GM08714 (cell line): ENCODE results near the gene PDE4B.
"Not testable (repeated sequence)": the region's sequence is repeated elsewhere in the genome, so short reads cannot be mapped to it uniquely, and the experiment has no call there.

ENCODE experiments used
- H3K4me3 ChIP-seq: fragments of 200-500 bp; sonication (Bioruptor generic); 2 replicates; pipeline ENCODE4 v1.5.1; 2014; ENCODE audit warnings: mild to moderate bottlenecking, low read length, inconsistent platforms
- ZNF274 ChIP-seq: IDR thresholded peaks from 2 replicates; pipeline ENCODE4 v1.6.1; 2012; ENCODE audit warnings: mild to moderate bottlenecking, low read depth, low read length

The PDE4B gene

GRCh38 chr1:65995928-65996327 is 203.2 kb downstream of the PDE4B start:
- no peak for TF ChIP-seq ZNF274
- H3K4me3 ChIP-seq = no peak overlapping the region

GRCh38 chr1:65997693-65998092 is 205.0 kb downstream of the PDE4B start:
- H3K4me3 ChIP-seq = no peak overlapping the region
- TF ChIP-seq ZNF274 = no peak

- no peak for TF ChIP-seq ZNF274
- H3K4me3 ChIP-seq = no peak overlapping the region
Observed at GRCh38 chr1:65998763-65999583, 206.3 kb downstream of the PDE4B start.

GRCh38 chr1:66000033-66000637 is 207.4 kb downstream of the PDE4B start:
- no peak for TF ChIP-seq ZNF274
- no peak overlapping the region for H3K4me3 ChIP-seq

GRCh38 chr1:66003690-66004089 is 211.0 kb downstream of the PDE4B start:
- no peak for TF ChIP-seq ZNF274
- no peak overlapping the region for H3K4me3 ChIP-seq

GRCh38 chr1:66006534-66006933 is 213.8 kb downstream of the PDE4B start:
- not testable (repeated sequence) for H3K4me3 ChIP-seq

GRCh38 chr1:66012106-66012784 is 219.6 kb downstream of the PDE4B start:
- H3K4me3 ChIP-seq = no peak overlapping the region
- TF ChIP-seq ZNF274 = no peak

GRCh38 chr1:66013371-66013770 is 220.7 kb downstream of the PDE4B start:
- no peak overlapping the region for H3K4me3 ChIP-seq
- no peak for TF ChIP-seq ZNF274

- no peak for TF ChIP-seq ZNF274
- H3K4me3 ChIP-seq = no peak overlapping the region
Observed at GRCh38 chr1:66022904-66023620, 230.4 kb downstream of the PDE4B start.

GRCh38 chr1:66025188-66025587 is 232.5 kb downstream of the PDE4B start:
- TF ChIP-seq ZNF274 = no peak
- H3K4me3 ChIP-seq = no peak overlapping the region

GRCh38 chr1:66028035-66028434 is 235.3 kb downstream of the PDE4B start:
- H3K4me3 ChIP-seq = no peak overlapping the region
- TF ChIP-seq ZNF274 = no peak

GRCh38 chr1:66033781-66034180 is 241.1 kb downstream of the PDE4B start:
- H3K4me3 ChIP-seq = no peak overlapping the region
- TF ChIP-seq ZNF274 = no peak

- TF ChIP-seq ZNF274 = no peak
- H3K4me3 ChIP-seq = no peak overlapping the region
Observed at GRCh38 chr1:66035616-66036245, 243.0 kb downstream of the PDE4B start.

GRCh38 chr1:66041654-66042053 is 249.0 kb downstream of the PDE4B start:
- no peak overlapping the region for H3K4me3 ChIP-seq

More at GRCh38 chr1:66041654-66042053, 249.0 kb downstream of the PDE4B start:
- no peak for TF ChIP-seq ZNF274
